HG03521 (cell line): Measurements from ENCODE around the gene C1D.

ENCODE experiments used
- ATAC-seq: cut with Tn5 transposase; IDR thresholded peaks from one replicate; pipeline ENCODE4 v1.9.1; 2021; ENCODE audit warnings: mild to moderate bottlenecking, moderate library complexity; ENCODE audit not compliant: unreplicated experiment

Gene C1D

DNA sequence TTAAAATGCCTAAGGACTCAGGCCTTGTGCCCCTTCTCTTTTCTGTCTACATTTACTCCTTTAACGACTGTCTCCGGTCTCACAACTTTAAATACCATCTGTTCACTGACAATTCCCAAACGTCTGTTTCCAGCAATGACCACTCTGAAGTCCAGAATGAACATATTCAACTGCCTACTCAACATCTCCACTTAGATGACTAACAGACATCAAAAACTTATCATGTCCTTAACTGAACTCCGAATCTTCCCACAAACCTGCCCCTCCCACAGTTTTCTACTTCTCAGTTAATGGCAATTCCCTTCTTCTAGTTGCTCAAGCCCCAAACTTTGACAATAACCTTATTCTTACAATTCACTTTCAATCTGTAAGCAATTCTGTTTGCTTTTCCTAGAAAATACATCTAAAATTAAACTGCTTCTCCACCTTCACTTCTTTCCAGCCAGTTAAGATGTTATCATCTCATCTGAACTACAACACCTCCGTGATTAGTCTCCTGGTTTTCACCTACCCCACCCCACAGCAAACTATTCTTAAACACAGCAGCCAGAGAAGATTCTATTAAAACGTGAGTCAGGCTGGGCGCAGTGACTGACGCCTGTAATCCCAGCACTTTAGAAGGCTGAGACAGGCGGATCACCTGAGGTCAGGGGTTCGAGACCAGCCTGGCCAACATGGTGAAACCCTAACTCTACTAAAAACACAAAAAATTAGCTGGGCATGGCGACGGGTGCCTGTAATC lies 2.8 kb downstream of the C1D start:
- ATAC-seq, result no peak

DNA sequence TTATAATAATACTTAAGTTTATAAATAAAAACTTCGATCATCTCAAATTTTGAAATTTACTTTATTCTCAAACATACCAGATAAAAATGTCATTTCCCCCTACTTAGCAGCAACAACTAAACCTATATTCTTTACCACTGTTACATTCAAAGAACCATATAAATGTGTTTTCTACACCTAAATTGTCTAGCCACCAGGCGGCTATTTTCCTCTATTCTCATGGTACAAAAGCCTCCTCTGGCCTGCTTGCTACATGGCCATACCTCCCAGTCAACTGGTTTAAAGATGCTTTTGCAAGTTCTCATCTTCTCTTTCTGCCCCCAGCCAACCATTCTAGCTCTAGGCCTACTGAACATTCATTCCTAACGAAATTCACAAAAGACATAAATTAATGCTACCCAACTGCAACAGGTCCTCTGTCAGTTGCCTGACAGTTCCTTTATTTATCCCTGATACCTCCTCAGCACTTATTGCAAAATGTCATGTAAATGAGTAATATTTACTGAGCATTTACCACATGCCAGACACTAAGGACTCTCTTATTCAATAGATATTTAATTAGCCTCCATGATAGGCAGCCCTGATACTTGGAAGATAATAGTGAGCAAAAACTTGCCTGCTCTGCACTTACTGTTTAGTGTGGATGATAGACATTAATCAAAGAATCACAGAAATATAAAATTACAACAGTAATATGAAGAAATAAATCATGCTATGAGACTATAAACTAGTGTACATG lies 5.0 kb downstream of the C1D start:
- ATAC-seq, result no peak

DNA sequence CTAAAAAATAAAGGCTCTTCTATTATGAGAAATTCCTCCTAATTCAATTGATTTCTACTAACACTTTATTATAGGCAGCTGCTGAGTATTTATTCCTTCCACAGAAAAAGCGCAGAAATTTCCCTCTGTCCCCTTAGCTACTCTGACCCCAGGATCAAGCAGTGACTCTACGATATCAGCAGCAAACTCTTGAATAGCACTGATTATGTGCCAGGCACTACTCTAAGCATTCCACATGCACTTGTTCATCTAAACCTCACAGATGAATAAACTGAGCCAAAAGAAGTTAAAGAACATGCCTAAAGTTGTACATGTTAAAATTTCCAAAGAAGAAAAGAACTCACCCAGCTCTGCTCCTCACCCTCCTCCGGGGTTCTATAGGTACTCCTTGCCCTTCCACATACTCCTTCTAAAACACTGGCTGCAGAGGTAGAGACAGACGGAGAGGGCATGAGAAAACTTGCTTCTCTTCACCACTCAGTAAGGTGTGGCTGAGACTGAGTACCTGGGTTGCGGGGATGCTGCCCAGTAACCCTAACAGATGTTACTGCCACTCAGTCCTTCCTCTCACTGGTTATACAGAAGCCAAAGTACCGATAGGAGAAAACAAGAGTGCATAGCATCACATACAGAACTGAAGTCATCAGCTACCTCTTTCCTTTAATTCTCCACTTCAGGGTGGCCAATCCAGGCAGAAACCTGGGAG lies 9.9 kb downstream of the C1D start:
- ATAC-seq, result no peak

DNA sequence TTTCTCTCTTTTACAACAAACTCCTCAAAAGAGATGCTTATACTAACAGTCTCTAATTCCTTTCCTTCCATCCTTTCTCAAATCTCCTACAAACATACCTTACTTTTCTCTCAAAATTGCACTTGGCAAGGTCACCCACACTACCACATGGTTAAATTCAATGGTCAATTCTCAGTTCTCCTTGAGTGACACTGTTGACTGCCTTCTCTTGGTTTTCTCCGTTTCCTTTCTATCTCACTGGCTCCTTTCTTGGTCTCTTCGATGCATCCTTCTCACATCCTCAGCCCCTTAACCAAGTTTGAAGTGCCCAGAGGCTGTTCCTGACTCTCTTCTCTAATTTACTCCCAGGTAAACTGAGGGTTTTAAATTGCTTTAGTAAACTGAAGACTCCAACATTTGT lies 12.5 kb downstream of the C1D start:
- no peak for ATAC-seq

DNA sequence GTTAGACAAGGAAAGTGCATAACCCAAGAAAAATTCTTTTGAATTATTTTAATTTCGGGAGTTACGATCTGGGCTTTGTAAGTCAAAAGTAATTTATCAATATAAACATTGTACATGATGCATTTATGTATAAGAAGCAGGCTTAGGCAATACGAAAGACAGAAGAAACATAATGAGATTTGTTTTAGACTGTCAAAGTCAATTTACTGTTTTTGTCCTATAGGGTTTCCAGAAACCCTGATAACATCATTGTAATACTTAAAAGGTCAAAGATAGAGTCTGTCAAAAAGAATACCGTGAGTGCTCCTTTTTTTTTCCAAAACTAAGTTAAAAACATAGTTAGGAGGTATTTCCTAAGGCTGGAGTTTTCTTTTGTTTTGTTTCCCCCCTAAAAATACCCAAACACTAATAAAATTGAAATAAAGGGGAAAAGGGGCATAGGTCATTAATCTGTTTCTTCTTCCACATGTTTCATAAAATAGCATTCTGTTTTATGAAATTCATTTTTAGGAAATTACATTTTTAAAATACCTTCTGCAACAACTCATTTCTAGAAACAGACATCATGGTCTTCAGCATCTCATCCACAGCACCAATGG lies 16.1 kb downstream of the C1D start:
- no peak for ATAC-seq

DNA sequence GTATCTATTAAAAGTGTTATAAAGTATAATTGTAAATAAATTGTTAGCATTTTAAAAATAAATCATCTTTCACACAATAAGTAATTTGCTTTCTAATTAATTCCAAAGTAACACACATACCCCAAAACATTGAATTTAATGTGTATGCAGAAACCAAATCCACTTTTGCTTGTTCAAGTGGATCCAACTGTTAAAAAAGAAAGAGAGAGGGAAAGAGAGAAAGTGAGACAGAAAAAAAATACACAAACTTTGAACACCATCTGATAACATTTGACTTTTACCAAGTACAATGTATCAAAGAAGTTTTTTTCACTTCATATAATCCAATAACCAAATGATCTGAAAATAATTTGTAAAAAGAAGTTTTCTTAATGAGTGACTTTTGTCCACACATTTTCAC lies 16.6 kb downstream of the C1D start:
- ATAC-seq, result no peak

DNA sequence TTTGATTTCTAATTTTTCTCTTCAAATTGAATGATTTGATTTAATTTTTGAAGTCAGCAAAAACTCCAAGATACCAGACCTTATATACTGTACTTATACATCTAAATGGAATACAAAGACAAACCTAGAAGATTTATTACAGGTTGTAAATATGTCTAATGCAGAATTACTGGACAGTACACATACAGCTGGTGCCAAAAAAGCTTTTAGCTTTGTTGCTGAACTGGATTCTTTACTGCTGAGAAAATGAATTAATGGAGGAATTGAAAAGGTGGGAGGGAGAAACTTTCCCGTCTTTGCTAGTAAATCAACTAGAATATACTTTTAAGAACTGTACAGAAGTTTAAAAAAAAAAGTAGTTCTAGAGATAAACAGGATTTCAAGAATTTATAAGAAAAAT lies 17.5 kb downstream of the C1D start:
- no peak for ATAC-seq

DNA sequence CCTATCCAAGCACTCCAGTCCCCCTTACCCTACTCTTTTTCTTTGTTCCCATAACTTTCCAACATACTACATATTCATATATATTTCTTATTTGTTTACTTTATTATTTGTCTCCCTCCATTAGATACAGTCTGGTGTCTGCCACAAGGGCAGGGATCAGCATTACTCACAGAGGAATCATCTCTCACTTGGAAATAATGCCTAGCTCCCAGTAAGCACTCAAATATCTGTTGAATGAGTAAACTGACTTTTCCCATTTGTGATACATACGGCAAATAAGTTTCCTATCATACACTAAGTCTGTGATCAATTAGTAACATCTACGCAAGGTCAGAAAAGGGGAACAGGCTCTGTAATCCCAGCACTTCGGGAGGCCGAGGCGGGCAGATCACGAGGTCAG lies 18.7 kb downstream of the C1D start:
- no peak for ATAC-seq

DNA sequence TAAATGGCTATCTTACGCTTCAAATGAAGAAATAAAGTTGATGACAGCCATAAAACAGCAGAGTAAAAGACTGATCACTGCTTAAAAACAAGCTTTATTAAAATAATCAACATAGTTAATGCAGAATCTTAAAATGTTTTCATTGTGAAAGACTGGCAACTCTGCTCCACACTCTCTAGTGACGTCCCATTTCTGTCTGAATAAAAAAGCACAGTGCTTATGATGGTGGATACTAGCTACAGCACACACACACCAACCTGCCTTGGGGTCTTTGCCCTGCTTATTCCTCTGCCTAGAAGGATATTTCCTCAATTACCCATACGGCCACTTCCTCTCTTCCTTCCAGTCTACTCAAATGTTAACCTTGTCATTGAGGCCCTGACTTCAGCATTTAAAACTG lies 19.1 kb downstream of the C1D start:
- ATAC-seq, result no peak

DNA sequence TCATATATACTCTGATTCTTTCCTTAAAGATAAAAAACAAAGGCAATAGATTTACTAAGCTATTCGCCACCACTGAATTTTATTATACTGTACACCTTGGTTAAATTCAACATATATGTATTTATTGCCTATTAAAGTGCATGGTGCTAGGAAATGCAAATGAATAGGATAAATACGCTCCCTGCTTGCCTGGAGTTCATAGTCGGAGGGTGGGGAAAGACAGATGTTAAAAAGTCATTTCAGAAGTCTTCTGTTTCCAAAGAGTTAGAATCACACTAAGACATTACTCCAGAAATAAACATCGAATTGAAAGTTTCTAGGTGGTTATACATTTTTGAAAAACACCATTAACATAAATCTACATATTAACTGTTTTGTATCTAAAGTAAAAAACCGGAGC lies 19.8 kb downstream of the C1D start:
- ATAC-seq, result no peak

DNA sequence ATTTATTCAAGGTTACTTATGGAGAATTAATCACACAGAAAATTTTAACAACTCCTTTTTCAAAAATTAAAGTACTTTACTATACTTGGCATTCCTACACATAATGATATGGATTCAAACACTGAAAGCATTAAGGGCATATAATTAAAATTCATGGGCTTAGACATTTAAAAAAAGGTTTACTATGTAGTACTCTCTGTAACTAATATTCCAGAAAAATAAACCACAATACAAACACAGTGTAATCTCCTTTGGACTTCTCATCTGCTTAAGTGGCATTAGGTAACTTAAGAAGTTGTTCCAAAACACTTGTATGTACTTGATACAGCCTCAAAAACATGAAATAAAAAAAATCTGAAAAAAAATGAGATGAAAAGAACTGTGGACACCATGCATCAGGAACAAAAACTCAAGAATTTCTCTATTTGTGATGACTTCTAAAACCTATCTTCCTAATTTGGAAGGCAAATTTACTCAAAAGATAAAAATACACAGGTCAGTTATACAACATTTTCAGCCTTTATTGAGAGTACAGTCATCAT lies 21.0 kb downstream of the C1D start:
- ATAC-seq, result no peak

DNA sequence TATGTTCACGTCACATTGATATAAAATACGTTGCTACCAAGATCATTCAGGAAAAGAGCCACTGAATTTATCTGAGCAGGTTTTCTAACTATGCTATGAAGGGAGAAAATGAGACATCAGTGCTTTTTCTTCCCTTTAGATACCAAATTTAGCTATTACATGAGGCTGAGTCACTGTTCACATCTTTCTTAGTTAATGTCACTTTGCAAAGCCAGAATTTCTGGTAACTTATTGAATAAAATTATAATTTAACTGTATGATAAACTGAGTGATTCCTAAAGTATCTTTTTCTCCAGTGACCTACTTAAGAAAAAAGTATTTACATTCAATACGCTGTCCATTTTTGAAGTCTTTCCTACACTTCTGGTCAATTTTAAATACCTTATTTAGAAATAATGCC lies 22.7 kb downstream of the C1D start:
- no peak for ATAC-seq

DNA sequence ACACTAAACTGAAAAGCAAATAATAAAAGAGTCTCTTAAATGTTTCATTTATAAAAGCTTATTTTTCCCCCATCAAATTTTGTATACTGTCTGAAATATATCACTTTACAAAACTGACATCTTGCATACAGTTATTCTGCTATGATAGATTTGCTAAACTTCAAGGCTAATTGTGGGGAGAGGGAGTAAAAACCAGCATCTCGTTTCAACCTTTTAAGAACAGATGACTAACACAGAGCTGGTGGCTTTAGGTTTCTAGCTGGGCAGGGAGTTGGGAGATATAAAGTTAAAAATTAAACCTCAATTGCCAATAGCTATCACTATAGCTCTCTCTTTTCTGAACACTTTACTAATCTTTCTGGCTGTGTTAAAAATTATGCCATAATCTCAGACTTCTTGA lies 23.5 kb downstream of the C1D start:
- ATAC-seq, result no peak

DNA sequence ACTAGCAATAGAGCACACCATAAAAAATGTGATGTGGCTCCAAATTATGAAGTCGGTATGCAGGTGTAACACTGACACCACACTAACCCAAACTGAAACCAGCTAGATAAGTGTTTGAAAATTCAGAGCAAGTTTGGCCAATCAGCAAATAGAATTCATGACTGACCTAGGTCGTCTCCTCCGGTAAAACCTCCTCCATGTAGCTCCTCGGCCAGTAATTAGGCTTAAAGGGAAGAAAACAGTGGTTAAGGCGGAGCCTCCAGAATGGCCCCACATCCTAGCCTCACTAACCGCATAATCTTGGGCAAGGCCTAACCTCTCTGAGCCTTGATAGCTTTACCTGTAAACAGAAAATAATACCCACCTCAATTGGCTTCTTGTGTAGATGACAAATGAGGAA lies 30.1 kb downstream of the C1D start:
- no peak for ATAC-seq

DNA sequence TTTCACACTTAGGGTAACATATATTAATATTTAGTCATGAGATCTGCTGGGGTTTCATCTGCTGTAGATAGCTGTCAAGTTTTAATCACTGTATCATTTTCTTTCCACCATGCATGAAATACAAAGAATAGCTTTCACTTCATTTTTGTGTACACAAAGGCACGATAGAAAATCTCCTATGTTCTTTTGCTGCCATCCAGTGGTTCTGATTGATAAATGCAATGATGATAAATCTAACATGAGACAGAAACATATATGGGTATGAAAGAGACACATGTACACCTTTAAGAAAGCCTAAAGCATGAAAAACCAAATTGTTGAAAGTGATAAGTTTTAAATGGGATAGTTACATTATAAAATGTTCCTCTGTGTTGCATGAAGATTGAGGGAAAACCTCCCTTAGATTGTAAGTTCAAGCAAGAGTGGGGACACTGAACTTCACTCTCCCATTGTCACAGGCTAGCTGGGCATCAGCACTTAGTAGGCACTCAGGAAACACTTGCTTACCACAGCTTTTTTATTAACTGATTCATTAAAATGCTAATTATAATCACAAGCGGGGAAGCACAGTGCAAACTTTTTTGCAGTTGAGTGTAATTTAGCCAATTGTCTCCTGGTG lies 31.2 kb downstream of the C1D start:
- peak; percentile 74 for ATAC-seq

DNA sequence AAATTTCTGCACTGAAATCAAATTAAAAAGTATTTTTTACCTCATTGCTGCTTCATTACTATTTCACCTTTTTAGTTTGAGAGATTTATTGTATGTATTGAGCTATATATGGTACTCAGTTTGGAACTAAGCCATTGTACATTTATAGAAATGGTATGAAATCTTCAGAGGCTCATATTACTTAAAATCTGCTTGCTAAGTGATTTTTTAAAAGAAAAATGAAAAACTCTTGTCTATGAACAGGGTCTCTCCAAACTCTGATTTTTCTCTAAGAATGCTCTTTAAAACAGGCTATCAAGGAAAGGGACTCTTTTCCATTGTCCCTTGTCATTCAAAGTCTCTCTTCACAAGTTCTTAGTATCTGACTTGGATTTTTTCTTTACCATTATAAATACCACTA lies 31.8 kb downstream of the C1D start:
- no peak for ATAC-seq

DNA sequence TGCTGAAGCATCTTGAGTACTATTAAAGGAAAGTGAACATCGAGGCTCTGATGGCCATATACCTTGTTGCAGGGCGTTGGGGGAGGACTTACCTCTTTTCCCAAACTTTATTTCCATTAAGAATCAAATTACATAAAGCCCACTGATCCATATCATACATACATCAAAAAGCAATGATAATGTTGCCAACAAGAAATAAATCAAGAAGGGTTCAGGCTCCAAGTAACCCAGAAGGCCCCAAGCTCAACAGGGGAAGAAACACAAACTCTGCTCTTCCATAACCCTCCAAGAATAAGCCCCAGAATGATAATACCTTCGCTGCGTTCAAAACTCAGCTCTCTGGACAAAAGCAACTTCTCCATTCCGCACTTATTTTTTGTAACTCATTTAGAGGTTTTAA lies 32.3 kb downstream of the C1D start:
- ATAC-seq, result no peak

DNA sequence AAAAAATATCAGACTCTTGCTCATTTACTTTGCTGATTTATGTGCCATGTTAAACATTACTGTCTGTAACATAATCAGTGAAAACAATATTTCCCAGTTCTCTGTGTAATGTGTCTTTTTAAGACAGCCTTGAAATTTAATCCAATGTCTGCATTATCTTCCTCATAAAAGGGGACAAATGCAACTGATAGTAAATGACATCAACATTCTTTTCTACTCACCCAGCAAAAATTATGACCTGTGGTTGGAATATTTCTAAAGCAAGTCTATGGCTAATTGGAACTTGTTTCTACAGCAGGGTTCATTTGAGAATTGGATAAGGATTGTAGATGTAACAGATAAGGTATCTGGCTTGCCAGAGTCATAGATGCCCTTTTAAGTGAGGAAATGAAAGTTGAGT lies 34.8 kb downstream of the C1D start:
- ATAC-seq, result no peak

DNA sequence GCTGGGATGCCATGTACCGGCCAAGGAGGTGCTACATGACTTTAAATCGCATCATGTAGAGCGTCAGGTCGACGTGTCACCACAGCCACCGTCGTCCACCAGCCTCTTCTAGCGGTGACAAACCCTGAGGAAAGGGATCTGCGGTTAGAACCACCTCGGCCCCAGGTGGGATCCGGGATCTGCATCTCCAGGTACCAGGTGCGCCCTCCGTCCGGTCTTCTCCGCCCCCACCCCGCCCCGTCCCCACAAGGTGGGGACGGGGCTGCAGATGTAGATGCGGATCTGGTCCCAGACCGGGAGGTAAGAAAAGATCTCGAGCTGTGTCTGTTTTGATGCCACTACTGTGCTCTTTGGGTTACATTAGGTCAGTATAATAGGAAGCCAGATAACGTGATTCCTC lies 38.4 kb downstream of the C1D start:
- ATAC-seq, result no peak

DNA sequence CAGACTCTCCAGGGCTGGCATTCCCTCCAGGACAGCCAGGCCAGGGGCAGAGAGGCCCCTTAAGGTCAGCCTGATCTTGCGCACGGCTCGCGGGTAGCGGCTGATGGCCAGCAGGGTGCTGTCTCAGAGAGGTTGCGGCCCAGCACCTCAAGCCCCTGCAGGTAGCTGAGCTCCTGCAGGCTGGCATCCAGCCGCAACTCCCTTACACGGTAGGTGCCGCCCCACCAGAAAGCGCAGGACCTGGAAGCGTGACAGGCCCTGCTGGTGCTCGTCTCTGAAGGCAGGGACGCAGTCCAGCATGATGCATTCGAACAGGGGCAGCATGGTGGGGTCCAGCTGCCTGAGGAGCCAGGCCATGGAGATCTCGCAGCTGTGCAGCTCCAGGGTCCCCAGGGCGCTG lies 38.9 kb downstream of the C1D start:
- no peak for ATAC-seq

DNA sequence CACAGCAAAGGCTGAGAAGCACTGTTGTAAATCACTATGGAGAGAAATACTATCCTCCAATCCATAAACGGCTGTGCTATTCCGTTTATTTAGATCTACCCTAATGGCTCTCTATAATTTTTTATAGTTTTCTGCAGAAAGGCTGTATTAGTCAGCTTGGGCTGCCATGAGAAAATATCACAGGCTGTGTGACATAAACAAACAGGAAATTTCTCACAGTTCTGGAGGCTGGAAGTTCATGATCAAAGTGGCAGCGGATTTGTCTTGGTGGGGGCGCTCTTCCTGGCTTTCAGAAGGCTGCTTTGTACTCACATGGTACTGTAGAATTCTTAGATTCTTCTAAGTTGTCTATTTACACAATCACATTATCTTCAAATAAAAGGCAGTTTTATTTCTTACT lies 44.1 kb downstream of the C1D start:
- no peak for ATAC-seq
